ENCODE data around the gene ZNF778. TPM values are rescaled to one million over a fixed set of nuclear protein-coding genes. Genes with fewer than 3 reads are reported as not detected.

ZNF778 gene
- 13.7 and 14.0 TPM in 2 replicates for total RNA-seq

GRCh38 chr16:89217388-89218191, at the start of gene ZNF778:
Gene ZNF778, plus strand, starts transcription at chr16:89217703. Its CDS starts 3,425 bp downstream, at chr16:89221128.
- peak; percentile 50 for DNase-seq (ENCODE audit: low read depth, low spot score)

GRCh38 chr16:89168381-89169189, 48.9 kb upstream of the ZNF778 start:
- DNase-seq (ENCODE audit: low read depth, low spot score): no peak

- DNase-seq (ENCODE audit: low read depth, low spot score): no peak
Measured at GRCh38 chr16:89169778-89170177, 47.7 kb upstream of the ZNF778 start.

- no peak for DNase-seq (ENCODE audit: low read depth, low spot score)
Measured at GRCh38 chr16:89170346-89171215, 46.9 kb upstream of the ZNF778 start.

GRCh38 chr16:89171216-89172170, 46.0 kb upstream of the ZNF778 start, which contains the start of gene CDH15:
Gene CDH15, plus strand, starts transcription at chr16:89171748. Its CDS starts 84 bp downstream, at chr16:89171832.
- DNase-seq (ENCODE audit: low read depth, low spot score): peak; percentile 60

GRCh38 chr16:89172171-89172527, 45.4 kb upstream of the ZNF778 start:
- no peak for DNase-seq (ENCODE audit: low read depth, low spot score)

- DNase-seq (ENCODE audit: low read depth, low spot score): no peak
Measured at GRCh38 chr16:89172528-89173173, 44.9 kb upstream of the ZNF778 start.

GRCh38 chr16:89173174-89173921, 44.2 kb upstream of the ZNF778 start:
- no peak for DNase-seq (ENCODE audit: low read depth, low spot score)

GRCh38 chr16:89174055-89174827, 43.3 kb upstream of the ZNF778 start:
- DNase-seq (ENCODE audit: low read depth, low spot score): no peak

- no peak for DNase-seq (ENCODE audit: low read depth, low spot score)
Measured at GRCh38 chr16:89174877-89175276, 42.6 kb upstream of the ZNF778 start.

GRCh38 chr16:89175280-89176146, 42.0 kb upstream of the ZNF778 start:
- DNase-seq (ENCODE audit: low read depth, low spot score): no peak

- DNase-seq (ENCODE audit: low read depth, low spot score): no peak
Measured at GRCh38 chr16:89176147-89176690, 41.3 kb upstream of the ZNF778 start.

- no peak for DNase-seq (ENCODE audit: low read depth, low spot score)
Measured at GRCh38 chr16:89176717-89177116, 40.8 kb upstream of the ZNF778 start.

- DNase-seq (ENCODE audit: low read depth, low spot score): no peak
Measured at GRCh38 chr16:89177501-89177900, 40.0 kb upstream of the ZNF778 start.

- no peak for DNase-seq (ENCODE audit: low read depth, low spot score)
Measured at GRCh38 chr16:89178453-89179147, 38.9 kb upstream of the ZNF778 start.

GRCh38 chr16:89179148-89179484, 38.4 kb upstream of the ZNF778 start:
- no peak for DNase-seq (ENCODE audit: low read depth, low spot score)

Data from pulmonary artery endothelial cell (primary cell).